Natural killer cell (primary cell): ENCODE results near the gene MRPS10. TPM values are rescaled to one million over a fixed set of nuclear protein-coding genes. Genes with fewer than 3 reads are reported as not detected.

Experiments
- ATAC-seq, 3 donors: fragments of 150-1000 bp in 2 of 3; fragments of 200-7000 bp in 1 of 3; cut with Tn5 transposase; 1 replicate in 1 of 3; 2 replicates in 2 of 3; pipeline ENCODE4 v1.10.0; 2021; ENCODE audit warnings: mild to moderate bottlenecking in 2 of 3, moderate library complexity in 2 of 3
- DNase-seq, 2 donors: peaks; one replicate each; pipeline versions ENCODE4 v3.0.0 to v3.0.0-alpha.2; 2013 to 2021; ENCODE audit warnings: mixed read lengths in 1 of 2
- H3K27ac ChIP-seq: one replicate; pipeline ENCODE4 v1.5.1; 2013; ENCODE audit warnings: mild to moderate bottlenecking, low read length
- H3K27me3 ChIP-seq: one replicate; pipeline ENCODE4 v1.6.1; 2013; ENCODE audit warnings: low read length; ENCODE audit not compliant: control insufficient read depth, insufficient read depth
- H3K36me3 ChIP-seq: one replicate; pipeline ENCODE4 v1.6.1; 2013; ENCODE audit warnings: low read length; ENCODE audit not compliant: control insufficient read depth, insufficient read depth
- H3K4me1 ChIP-seq: one replicate; pipeline ENCODE4 v1.6.1; 2013; ENCODE audit warnings: low read length; ENCODE audit not compliant: control insufficient read depth, insufficient read depth
- H3K4me3 ChIP-seq: one replicate; pipeline ENCODE4 v1.5.1; 2013; ENCODE audit warnings: low read length
- H3K9me3 ChIP-seq: one replicate; pipeline ENCODE4 v1.6.1; 2013; ENCODE audit warnings: low read length; ENCODE audit not compliant: control insufficient read depth, insufficient read depth
- H3K27ac Mint-ChIP-seq, 2 donors: one replicate each; pipeline ENCODE4 v1.8.0; 2022; ENCODE audit warnings: mild to moderate bottlenecking in 2 of 2, mixed read lengths in 2 of 2, moderate library complexity in 1 of 2
- H3K27me3 Mint-ChIP-seq, 2 donors: one replicate each; pipeline ENCODE4 v1.8.0; 2022; ENCODE audit warnings: low read depth in 2 of 2, mixed read lengths in 2 of 2
- H3K36me3 Mint-ChIP-seq: one replicate; pipeline ENCODE4 v1.8.0; 2022; ENCODE audit warnings: mixed read lengths
- H3K4me1 Mint-ChIP-seq, 2 donors: one replicate each; pipeline ENCODE4 v1.8.0; 2022; ENCODE audit warnings: mixed read lengths in 2 of 2
- H3K4me3 Mint-ChIP-seq: one replicate; pipeline ENCODE4 v1.8.0; 2022; ENCODE audit warnings: mild to moderate bottlenecking, moderate library complexity, mixed read lengths
- H3K9me3 Mint-ChIP-seq, 2 donors: one replicate each; pipeline ENCODE4 v1.8.0; 2022; ENCODE audit warnings: mixed read lengths in 2 of 2
- CTCF ChIP-seq: fragments of 200-600 bp; IDR thresholded peaks from one replicate; pipeline ENCODE4 v1.8.0; 2022; ENCODE audit warnings: antibody characterized with exemption
- WGBS: methylation state at CpG from one replicate; pipeline ENCODE4 v1.1.7; 2013; ENCODE audit warnings: missing lambda C conversion rate; ENCODE audit not compliant: insufficient coverage; 5-methylcytosine and 5-hydroxymethylcytosine counted together
- intact Hi-C: fragments of 100-400 bp; cut with micrococcal nuclease; formaldehyde crosslinking; loops from one replicate; pipeline ENCODE4 v1.14.2; 2022
- total RNA-seq, 4 donors: library from RNA; stranded (reverse); fragments of 120-200 nt in 1 of 4; gene quantifications; one replicate each; pipeline versions ENCODE4 v1.2.3 to v1.2.4, GENCODE V29; 2013 to 2022

Gene MRPS10
- total RNA-seq, 3 donors from 2014 or later (not counting 1 experiment from before 2014, with no cell fraction given): 21.8 to 25.4 (median 22.6) TPM

GRCh38 chr6:42257063-42257462, 39.4 kb upstream of the MRPS10 start:
- no peaks in the 10 kb centered on the region for H3K9me3 Mint-ChIP-seq
- H3K4me3 Mint-ChIP-seq: no peak overlapping the region
- H3K27ac ChIP-seq: no peak overlapping the region
- no peak for ATAC-seq
- DNase-seq: no peak
- H3K27ac Mint-ChIP-seq: no peak overlapping the region
- no peaks in the 10 kb centered on the region for H3K27me3 Mint-ChIP-seq
- intact Hi-C loops: no loop called here
- H3K9me3 ChIP-seq: no peaks in the 10 kb centered on the region
- no peak overlapping the region for H3K4me3 ChIP-seq
- H3K4me1 Mint-ChIP-seq: peaks cover 19% of the 10 kb centered on the region in 2 donors
- H3K36me3 Mint-ChIP-seq: peaks cover 40% of the 10 kb centered on the region
- no peaks in the 10 kb centered on the region for H3K27me3 ChIP-seq
- peaks cover 17% of the 10 kb centered on the region for H3K4me1 ChIP-seq
- H3K36me3 ChIP-seq: peaks cover 58% of the 10 kb centered on the region
- WGBS: over 99% methylated on average over 3 of the region's 3 CpGs
- no peak for TF ChIP-seq CTCF

- no peak overlapping the region for H3K4me3 ChIP-seq
- TF ChIP-seq CTCF: no peak
- no peaks in the 10 kb centered on the region for H3K27me3 ChIP-seq
- no peaks in the 10 kb centered on the region for H3K9me3 ChIP-seq
- peaks cover 40% of the 10 kb centered on the region for H3K36me3 Mint-ChIP-seq
- no peak overlapping the region for H3K27ac Mint-ChIP-seq
- no peaks in the 10 kb centered on the region for H3K27me3 Mint-ChIP-seq
- peaks cover 60% of the 10 kb centered on the region for H3K36me3 ChIP-seq
- no peak overlapping the region for H3K4me3 Mint-ChIP-seq
- intact Hi-C loops: no loop called here
- peaks cover 12% of the 10 kb centered on the region in 2 donors for H3K4me1 Mint-ChIP-seq
- H3K9me3 Mint-ChIP-seq: no peaks in the 10 kb centered on the region
- ATAC-seq (no peak), DNase-seq (no peak)
- H3K4me1 ChIP-seq: peaks cover 8% of the 10 kb centered on the region
- WGBS: 89% methylated on average over 4 of the region's 5 CpGs
- H3K27ac ChIP-seq: no peak overlapping the region
These were observed 37.4 kb upstream of the MRPS10 start for GRCh38 chr6:42255050-42255449.

GRCh38 chr6:42254505-42254904, 36.8 kb upstream of the MRPS10 start:
- TF ChIP-seq CTCF: no peak
- Histone ChIP-seq H3K27me3 (no peaks in the 10 kb centered on the region), H3K36me3 (peaks cover 61% of the 10 kb centered on the region), H3K27ac (no peak overlapping the region), H3K9me3 (no peaks in the 10 kb centered on the region), H3K4me1 (peaks cover 8% of the 10 kb centered on the region), H3K4me3 (no peak overlapping the region)
- Mint-ChIP-seq H3K9me3 (no peaks in the 10 kb centered on the region), H3K27ac (no peak overlapping the region), H3K4me3 (no peak overlapping the region), H3K36me3 (peaks cover 40% of the 10 kb centered on the region), H3K4me1 (peaks cover 12% of the 10 kb centered on the region in 2 donors), H3K27me3 (no peaks in the 10 kb centered on the region)
- ATAC-seq (no peak), DNase-seq (no peak)
- intact Hi-C loops: no loop called here
- WGBS: 96% methylated on average over 9 of the region's 9 CpGs

GRCh38 chr6:42251911-42252637, 34.4 kb upstream of the MRPS10 start:
- no peak for TF ChIP-seq CTCF
- Histone ChIP-seq H3K27ac (no peak overlapping the region), H3K9me3 (no peaks in the 10 kb centered on the region), H3K4me1 (peaks cover 8% of the 10 kb centered on the region), H3K27me3 (no peaks in the 10 kb centered on the region), H3K4me3 (no peak overlapping the region), H3K36me3 (peaks cover 61% of the 10 kb centered on the region)
- no peak overlapping the region for H3K4me3 Mint-ChIP-seq
- 47% methylated on average over 6 of the region's 9 CpGs for WGBS
- intact Hi-C loops: no loop called here
- ATAC-seq (no peak), DNase-seq (no peak)
- peaks cover 12% of the 10 kb centered on the region in 2 donors for H3K4me1 Mint-ChIP-seq
- no peaks in the 10 kb centered on the region for H3K9me3 Mint-ChIP-seq
- no peaks in the 10 kb centered on the region for H3K27me3 Mint-ChIP-seq
- H3K36me3 Mint-ChIP-seq: peaks cover 30% of the 10 kb centered on the region
- H3K27ac Mint-ChIP-seq: peak overlapping the region in 1 of 2 donors; percentile 47
